HG03196 (cell line): ENCODE data around the gene ALKBH2.

Experiments used
- ATAC-seq: cut with Tn5 transposase; IDR thresholded peaks from one replicate; pipeline ENCODE4 v1.9.1; 2021; ENCODE audit not compliant: unreplicated experiment

ALKBH2 gene

GRCh38 chr12:109093022-109093918 lies at the start of gene ALKBH2:
ALKBH2 (minus strand) TSS chr12:109093472; CDS start chr12:109092786, 686 bp downstream.
- peak; percentile 72 for ATAC-seq

- ATAC-seq: no peak
Observed at GRCh38 chr12:109140560-109140959, 47.3 kb upstream of the ALKBH2 start.

- ATAC-seq: no peak
Observed at GRCh38 chr12:109139791-109140190, 46.5 kb upstream of the ALKBH2 start.

- ATAC-seq: no peak
Observed at GRCh38 chr12:109139360-109139759, 46.1 kb upstream of the ALKBH2 start.

GRCh38 chr12:109137055-109137454 lies 43.8 kb upstream of the ALKBH2 start:
- no peak for ATAC-seq

GRCh38 chr12:109134186-109134917 lies 41.1 kb upstream of the ALKBH2 start:
- no peak for ATAC-seq

GRCh38 chr12:109131154-109132050 lies 38.1 kb upstream of the ALKBH2 start:
- no peak for ATAC-seq

- ATAC-seq: no peak
Observed at GRCh38 chr12:109130297-109131153, 37.3 kb upstream of the ALKBH2 start.

GRCh38 chr12:109127533-109128242 lies 34.4 kb upstream of the ALKBH2 start:
- ATAC-seq: no peak

- no peak for ATAC-seq
Observed at GRCh38 chr12:109126784-109127183, 33.5 kb upstream of the ALKBH2 start.

- no peak for ATAC-seq
Observed at GRCh38 chr12:109125791-109126190, 32.5 kb upstream of the ALKBH2 start.

GRCh38 chr12:109124878-109125648 lies 31.8 kb upstream of the ALKBH2 start:
- no peak for ATAC-seq

- no peak for ATAC-seq
Observed at GRCh38 chr12:109121346-109121880, 28.1 kb upstream of the ALKBH2 start.

GRCh38 chr12:109120557-109120956 lies 27.3 kb upstream of the ALKBH2 start:
- ATAC-seq: no peak

GRCh38 chr12:109120095-109120494 lies 26.8 kb upstream of the ALKBH2 start:
- ATAC-seq: no peak

GRCh38 chr12:109116611-109116949 lies 23.3 kb upstream of the ALKBH2 start:
- ATAC-seq: no peak

GRCh38 chr12:109115758-109116610 lies 22.7 kb upstream of the ALKBH2 start, which contains the start of gene ACACB:
ACACB (plus strand) TSS chr12:109116587; CDS start chr12:109139406, 22,819 bp downstream.
- no peak for ATAC-seq

- no peak for ATAC-seq
Observed at GRCh38 chr12:109115404-109115757, 22.1 kb upstream of the ALKBH2 start.
